Measurements from ENCODE around the gene ZCCHC2. TPM values are rescaled to one million over a fixed set of nuclear protein-coding genes. Genes with fewer than 3 reads are reported as not detected.

The ZCCHC2 gene
- total and polyA plus RNA-seq, 10 donors: 4.7 to 55.7 (median 30.1) TPM

DNA sequence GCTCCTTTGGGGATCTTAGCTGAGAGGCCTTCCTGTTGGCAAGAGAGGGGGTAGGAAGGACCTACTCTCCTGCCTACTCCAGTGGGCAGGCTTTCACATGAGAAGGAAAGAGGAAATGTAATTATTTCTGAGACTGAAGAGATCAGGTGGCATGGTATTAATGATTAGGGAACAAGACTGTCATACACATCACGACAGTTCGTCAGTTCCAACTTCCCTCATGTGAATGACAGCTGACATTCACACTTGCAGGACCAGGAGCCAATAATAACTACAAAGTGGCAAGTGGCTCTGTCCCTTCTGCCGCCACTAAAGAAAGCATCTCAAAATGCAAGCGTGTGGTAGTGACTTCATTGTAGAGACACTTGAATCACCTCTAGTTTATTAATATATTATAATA lies 90.0 kb downstream of the ZCCHC2 start:
- no peak for DNase-seq
- no peak for TF ChIP-seq POLR2A (IDR thresholded peaks at IDR 0.05)
- TF ChIP-seq, protein P1, sequence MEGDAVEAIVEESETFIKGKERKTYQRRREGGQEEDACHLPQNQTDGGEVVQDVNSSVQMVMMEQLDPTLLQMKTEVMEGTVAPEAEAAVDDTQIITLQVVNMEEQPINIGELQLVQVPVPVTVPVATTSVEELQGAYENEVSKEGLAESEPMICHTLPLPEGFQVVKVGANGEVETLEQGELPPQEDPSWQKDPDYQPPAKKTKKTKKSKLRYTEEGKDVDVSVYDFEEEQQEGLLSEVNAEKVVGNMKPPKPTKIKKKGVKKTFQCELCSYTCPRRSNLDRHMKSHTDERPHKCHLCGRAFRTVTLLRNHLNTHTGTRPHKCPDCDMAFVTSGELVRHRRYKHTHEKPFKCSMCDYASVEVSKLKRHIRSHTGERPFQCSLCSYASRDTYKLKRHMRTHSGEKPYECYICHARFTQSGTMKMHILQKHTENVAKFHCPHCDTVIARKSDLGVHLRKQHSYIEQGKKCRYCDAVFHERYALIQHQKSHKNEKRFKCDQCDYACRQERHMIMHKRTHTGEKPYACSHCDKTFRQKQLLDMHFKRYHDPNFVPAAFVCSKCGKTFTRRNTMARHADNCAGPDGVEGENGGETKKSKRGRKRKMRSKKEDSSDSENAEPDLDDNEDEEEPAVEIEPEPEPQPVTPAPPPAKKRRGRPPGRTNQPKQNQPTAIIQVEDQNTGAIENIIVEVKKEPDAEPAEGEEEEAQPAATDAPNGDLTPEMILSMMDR (IDR thresholded peaks at IDR 0.05 in 8 of 11, conservative IDR thresholded peaks at IDR 0.05 in 3 of 11): no peak
- TF ChIP-seq POLR2AphosphoS5 (IDR thresholded peaks at IDR 0.05): no peak
- WGBS, 5 donors: 57 to 77% (median 61%) methylated on average over 4 of the region's 4 CpGs
- Histone ChIP-seq H3K4me1 (peaks cover 0 to 24% (median 7%) of the 10 kb centered on the region in 6 donors), H3K36me3 (no peaks in the 10 kb centered on the region), H3K27ac (no peak overlapping the region), H3K9me3 (peaks cover 0 to 2% (median 0%) of the 10 kb centered on the region in 8 donors), H3K27me3 (replicated peaks in 1 of 7) (peaks cover 0 to 32% (median 0%) of the 10 kb centered on the region in 7 donors), H3K4me3 (no peak overlapping the region)
- intact Hi-C loops (cut with DNase I; ENCODE audit: low total_unique reads): no loop called here

DNA sequence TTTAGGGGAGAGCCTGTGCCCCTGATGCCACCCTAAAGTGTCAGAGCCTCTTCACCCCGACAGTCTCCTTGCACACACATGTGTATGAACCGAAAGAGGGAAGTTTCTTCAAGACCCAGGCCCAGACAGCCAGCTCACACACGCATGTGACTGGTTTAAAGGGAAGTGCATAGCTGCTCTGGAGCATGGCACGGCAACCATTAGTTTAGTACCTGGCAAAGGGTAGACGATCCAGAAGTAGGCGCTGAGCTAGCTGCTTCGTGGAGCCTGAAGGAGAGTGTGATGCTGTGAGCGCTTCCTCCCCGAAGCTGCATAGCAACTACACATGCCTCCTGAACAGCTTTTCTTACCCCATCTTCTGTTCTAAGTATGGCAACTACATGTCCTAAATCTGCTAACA lies 91.7 kb downstream of the ZCCHC2 start:
- Histone ChIP-seq H3K4me3 (no peak overlapping the region), H3K9me3 (no peaks in the 10 kb centered on the region), H3K27ac (no peak overlapping the region), H3K4me1 (peaks cover 0 to 24% (median 7%) of the 10 kb centered on the region in 6 donors), H3K36me3 (no peaks in the 10 kb centered on the region), H3K27me3 (replicated peaks in 1 of 7) (peaks cover 0 to 36% (median 0%) of the 10 kb centered on the region in 7 donors)
- WGBS, 5 donors: 58 to 69% (median 61%) methylated on average over 8 to 9 of the region's 9 CpGs
- intact Hi-C loops (cut with DNase I; ENCODE audit: low total_unique reads): no loop called here
- DNase-seq: no peak
- TF ChIP-seq POLR2A (IDR thresholded peaks at IDR 0.05): no peak
- no peak for TF ChIP-seq POLR2AphosphoS5 (IDR thresholded peaks at IDR 0.05)
- TF ChIP-seq, protein P1 (IDR thresholded peaks at IDR 0.05 in 8 of 11, conservative IDR thresholded peaks at IDR 0.05 in 3 of 11): no peak

DNA sequence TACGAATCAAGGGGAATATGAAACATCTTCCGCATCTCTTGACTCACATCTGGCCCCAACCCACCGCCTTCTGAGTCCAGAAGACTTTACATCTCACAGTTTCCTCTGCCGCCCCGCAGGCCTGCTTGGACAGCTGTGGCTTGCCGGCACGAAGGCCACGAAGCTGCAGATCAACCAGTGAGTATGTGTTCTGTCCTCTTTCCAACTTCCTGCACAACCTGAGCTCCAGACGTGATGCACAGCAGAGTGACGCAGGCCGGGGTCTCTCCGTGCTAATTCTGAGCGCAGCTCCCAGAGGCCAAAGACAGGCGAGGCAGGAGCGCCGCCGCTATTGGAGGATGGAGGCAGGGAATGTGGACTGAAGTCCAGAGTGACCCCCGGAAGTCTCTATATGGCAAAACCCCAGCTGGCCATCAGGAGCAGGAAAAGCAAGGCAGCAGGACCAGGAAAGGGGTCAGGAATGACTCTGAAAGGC lies 93.5 kb downstream of the ZCCHC2 start:
- peaks cover 0 to 31% (median 0%) of the 10 kb centered on the region in 7 donors for H3K27me3 ChIP-seq (replicated peaks in 1 of 7)
- H3K36me3 ChIP-seq: no peaks in the 10 kb centered on the region
- intact Hi-C loops (cut with DNase I; ENCODE audit: low total_unique reads): no loop called here
- 67 to 86% (median 79%) methylated on average over 18 of the region's 18 CpGs for WGBS, 5 donors
- H3K4me3 ChIP-seq: no peak overlapping the region
- peaks cover 0 to 12% (median 2%) of the 10 kb centered on the region in 6 donors for H3K4me1 ChIP-seq
- H3K27ac ChIP-seq: peak overlapping the region in 2 of 8 donors; percentile 26 to 46
- peak in 2 of 3 donors; percentile 39 to 52 for TF ChIP-seq POLR2AphosphoS5 (IDR thresholded peaks at IDR 0.05)
- TF ChIP-seq POLR2A (IDR thresholded peaks at IDR 0.05): no peak
- TF ChIP-seq, protein P1 (IDR thresholded peaks at IDR 0.05 in 8 of 11, conservative IDR thresholded peaks at IDR 0.05 in 3 of 11): no peak
- no peaks in the 10 kb centered on the region for H3K9me3 ChIP-seq
- no peak for DNase-seq

DNA sequence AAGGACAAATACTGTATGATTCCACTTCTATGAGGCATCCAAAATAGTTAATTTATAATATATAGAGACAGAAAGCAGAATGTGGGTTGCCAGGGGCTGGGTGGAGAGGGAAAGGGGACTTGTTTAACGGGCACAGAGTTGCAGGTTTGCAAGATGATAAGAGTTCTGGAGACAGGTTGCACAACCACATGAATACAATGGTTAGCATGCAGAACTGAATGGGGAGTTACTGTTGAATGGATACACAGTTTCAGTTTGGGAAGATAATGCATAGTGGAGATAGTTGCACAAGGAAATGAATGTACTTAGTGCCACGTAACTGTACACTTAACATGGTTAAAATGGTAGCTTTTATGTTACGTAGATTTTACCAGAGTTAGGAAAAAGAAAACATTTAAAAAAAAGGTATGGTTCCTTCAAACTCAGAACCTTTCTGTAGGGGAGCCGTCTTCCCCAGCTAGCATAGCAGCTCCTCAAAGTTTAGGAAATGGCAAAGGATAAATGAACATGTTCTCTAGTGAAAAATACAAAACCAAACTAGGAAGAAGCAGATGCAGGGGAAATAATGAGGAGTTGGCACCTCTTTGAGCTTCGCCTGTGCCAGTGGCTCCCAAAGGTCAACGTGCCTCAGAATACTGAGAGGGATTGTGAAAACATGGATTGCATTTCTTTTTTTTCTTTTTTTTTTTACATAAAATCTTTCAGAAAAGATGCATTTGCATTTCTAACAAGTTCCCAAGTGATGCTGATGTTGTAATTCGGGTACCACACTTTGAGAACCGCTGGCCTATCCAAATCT lies 95.2 kb downstream of the ZCCHC2 start:
- H3K36me3 ChIP-seq: no peaks in the 10 kb centered on the region
- H3K27ac ChIP-seq: no peak overlapping the region
- H3K4me3 ChIP-seq: no peak overlapping the region
- no peaks in the 10 kb centered on the region for H3K4me1 ChIP-seq
- intact Hi-C loops (cut with DNase I; ENCODE audit: low total_unique reads): no loop called here
- peaks cover 0 to 20% (median 0%) of the 10 kb centered on the region in 7 donors for H3K27me3 ChIP-seq (replicated peaks in 1 of 7)
- no peaks in the 10 kb centered on the region for H3K9me3 ChIP-seq
- DNase-seq: no peak
- WGBS, 5 donors: 82 to 92% (median 86%) methylated on average over 8 of the region's 8 CpGs
- TF ChIP-seq, protein P1 (IDR thresholded peaks at IDR 0.05 in 8 of 11, conservative IDR thresholded peaks at IDR 0.05 in 3 of 11): no peak
- TF ChIP-seq POLR2AphosphoS5 (IDR thresholded peaks at IDR 0.05): no peak
